D341Med (cell line): ENCODE data around the gene PRKCA.

ENCODE experiments used
- DNase-seq: peaks from one replicate; pipeline ENCODE4 v3.0.0; 2012; ENCODE audit warnings: low spot score

Gene PRKCA

DNA sequence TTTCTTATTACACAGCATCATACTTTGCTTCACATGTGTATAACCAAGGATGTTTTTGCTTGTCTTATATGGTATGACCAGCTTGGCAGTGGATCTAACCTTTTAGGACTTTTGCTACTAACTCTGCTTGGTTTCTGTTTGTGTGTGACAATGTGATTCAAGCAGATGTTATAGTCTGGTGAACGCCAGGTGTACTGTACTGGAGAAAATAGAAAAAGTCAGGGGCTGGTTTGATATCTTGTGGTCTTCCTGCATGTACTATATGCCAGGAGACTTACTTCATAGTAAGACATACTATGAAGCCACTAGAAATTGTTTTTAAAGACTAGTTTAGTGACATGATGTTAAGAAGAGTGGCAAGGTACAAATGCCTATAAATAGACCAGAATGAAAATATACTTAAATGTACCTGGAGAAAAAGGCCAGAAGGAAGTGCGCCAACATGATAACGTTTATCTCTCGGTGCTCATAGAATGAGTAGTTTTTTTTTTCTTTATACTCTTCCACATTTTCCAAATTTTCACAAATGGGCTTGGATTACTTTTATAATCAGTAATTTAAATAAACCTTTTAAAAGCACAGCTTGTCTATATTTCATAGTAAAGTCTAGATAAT lies 112.3 kb downstream of the PRKCA start:
- no peak for DNase-seq

DNA sequence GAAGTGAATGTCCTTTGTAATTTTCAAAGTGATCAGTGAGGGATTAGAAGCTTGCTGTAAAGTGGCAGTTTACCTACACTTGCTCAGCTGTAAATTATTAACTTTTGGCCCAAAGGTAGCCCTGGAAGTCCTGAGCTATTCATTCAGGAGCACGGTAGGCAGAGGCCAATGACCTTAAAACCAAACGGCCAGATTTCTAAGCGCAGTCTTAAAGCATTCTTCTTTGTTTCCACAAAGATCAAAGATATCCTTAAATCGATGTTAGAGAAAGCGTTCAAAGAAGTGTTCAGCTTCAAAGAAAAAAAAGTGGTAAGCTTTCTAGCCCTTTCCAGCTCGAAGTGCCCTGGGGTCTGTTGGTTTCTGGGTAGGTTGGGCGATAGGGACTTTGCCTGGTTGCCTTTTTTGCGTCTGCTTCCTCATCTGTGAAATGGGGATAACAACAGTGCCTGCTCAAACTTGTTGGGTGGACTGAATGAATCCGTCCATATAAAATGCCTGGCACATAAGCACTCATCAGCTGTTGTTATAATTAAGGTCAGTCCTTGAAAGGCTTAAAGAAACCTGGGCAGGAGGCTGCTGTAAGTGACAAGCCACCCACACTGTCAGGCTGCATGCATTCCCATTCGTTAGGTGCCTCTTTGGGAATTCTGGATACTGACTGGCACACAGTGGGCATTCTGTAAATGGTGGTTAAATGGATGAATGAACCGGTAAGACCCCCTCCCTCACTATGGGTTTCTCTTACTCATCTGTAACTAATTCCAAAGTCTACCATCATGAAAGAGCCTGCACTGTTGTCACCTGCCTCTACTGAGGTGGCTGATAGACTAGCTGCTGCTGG lies 113.2 kb downstream of the PRKCA start:
- no peak for DNase-seq

DNA sequence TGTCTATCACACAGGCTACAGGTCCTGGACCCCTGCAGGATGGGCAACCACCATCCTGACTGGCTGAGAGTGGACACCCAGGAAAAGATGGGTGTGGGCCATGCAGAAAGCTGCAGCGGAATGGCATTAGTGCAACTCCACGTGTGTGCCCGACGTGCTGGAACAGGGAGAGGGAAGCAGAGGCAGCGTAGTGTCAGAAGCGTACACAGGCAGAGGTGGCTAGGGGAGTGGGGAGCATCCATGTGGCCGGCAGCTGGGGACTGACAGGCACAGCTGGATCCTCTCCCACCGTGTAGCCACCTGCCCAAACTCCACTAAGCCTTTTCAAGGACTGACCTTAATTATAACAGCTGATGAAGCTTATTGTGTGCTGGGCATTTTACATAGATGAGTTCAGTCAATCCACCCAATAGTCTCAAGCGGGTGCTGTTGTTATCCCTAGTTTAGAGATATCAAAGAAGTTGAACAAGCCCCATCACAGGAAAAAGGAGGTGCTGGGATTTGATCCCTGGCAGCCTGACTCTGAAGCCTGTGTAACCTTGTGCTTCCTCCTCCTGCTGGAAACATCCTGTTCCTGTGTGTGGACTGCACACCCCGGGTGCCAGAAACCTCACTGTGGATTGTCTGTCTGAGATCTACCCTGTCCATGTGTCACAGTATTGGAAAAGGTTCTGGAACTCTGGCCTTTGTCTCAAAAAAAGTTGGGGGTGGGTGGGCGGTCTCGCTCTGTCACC lies 114.0 kb downstream of the PRKCA start:
- no peak for DNase-seq

DNA sequence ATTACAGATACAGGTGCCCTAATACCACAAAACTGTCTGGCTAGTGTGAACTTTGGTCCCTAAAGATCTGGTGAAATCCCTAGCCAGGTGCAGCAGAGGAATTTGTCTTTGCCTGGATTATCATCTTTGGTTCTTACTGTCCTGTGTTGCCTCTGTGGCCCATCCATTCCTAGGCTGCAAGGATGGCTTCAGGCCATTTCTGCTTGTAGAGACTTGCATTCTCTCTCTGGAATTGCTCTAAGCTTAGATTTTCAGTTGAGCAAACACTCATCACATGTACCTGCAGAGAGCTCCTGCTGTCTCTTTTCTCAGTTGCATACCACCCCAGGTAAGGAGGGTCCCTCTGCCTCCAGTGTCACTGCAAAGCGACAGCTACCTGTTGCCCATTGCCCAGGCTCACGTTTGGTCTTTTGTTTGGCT lies 114.9 kb downstream of the PRKCA start:
- no peak for DNase-seq

DNA sequence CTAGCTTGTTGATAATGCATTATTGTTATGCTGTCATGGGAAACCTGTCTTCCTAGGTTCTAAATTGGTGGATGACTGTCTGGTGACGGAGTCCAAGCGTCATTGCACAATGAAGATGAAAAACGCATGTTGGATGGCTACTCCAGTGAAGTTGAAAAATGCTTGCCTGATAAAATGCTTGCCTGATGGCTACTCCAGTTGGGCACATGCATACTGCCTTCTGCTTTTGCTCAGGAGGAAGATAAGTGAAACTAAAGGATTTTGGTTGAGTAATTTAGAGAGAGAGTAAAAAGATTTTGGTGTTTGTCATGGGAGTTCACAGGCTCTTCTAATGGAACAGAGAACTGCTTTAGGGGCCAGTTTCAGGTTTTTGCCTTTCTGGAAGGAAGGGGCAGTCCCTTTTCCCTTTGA lies 118.6 kb downstream of the PRKCA start:
- no peak for DNase-seq

DNA sequence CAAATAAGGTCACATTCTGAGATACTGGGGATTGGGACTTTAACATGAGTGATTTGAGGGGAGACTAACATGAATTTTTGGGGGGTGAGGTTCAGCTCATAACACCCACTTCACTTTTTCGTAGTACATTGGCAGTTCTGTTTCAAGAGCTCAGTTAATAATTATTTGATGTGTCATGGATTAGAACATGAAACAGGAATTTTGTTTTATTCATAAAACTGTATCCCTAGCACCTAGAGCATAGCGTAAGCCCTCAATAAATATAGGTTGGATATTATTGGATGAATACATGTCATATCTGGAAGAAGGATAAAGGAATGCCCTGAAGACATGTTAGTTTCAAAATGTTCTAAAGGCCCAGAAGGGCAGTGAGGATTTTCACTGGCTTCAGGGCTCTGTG lies 119.8 kb downstream of the PRKCA start:
- DNase-seq = no peak

DNA sequence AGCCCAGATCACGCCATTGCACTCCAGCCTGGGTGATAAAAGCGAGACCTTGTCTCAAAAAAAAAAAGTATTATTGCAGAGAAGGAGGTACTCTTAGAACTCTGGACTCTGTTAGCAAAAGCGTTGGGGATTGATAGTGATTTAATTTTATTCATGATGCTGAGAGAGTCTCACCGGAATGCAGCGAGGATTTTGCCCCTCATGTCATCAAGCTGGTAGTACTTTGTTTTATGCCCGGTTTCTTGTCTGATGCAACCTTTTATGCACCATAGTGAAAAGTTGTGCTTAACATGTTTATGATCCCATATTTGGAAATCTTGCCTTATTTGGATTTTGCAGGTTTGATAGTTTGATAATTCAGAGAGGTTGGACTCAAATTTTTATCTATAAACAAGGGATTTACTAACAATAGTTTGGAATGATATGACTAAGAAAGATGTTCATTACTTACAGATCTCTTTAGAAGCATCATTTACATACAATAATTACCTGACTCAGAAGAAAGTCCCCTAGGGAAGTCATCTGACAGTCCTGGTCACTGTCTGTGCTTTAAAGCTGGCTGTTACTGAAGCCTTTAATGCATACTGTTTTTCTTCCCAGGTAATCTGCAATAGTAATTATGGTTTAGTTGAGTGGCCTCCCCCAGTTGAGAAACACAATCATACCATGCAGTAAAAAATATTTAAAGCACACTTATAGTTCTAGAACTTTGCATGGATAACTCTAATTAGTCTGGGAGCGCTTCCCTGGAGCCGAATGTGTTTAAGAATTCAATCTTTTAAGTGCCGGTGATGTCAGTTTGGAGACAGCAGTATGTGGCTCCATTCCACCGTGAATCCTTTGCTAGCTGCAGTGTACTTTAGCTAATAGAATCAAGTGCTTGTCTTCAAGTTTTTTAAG lies 120.9 kb downstream of the PRKCA start:
- no peak for DNase-seq

DNA sequence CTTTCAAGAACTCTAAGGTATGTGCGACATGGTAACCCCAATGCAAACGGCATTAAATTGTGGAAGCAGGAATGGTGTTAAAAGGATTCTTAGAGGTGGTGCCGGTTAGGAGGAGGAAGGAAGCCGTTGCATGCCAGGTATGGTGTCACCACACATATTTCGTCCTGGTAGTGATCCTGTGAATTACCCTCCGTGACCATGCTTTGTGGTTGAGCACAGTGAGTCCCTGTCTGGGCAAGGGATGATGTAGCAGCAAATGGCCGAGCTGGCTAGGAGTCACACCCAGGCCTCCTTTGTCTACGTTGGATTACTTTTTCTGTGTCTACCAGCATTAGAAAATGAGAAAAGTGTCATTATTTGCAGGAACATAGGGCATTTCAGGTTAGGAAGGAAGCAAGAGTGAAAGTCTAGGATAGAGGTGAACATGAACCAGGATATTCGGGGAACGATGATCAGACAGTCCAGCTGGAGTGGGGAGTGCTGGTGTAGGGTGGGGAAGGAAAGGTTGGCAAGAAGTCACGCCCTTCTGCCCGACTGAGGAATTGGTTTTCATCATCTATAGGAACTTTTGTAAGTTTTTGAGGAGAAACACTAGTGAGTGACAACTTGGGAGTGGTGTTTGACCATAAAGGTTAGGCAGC lies 123.5 kb downstream of the PRKCA start:
- no peak for DNase-seq

DNA sequence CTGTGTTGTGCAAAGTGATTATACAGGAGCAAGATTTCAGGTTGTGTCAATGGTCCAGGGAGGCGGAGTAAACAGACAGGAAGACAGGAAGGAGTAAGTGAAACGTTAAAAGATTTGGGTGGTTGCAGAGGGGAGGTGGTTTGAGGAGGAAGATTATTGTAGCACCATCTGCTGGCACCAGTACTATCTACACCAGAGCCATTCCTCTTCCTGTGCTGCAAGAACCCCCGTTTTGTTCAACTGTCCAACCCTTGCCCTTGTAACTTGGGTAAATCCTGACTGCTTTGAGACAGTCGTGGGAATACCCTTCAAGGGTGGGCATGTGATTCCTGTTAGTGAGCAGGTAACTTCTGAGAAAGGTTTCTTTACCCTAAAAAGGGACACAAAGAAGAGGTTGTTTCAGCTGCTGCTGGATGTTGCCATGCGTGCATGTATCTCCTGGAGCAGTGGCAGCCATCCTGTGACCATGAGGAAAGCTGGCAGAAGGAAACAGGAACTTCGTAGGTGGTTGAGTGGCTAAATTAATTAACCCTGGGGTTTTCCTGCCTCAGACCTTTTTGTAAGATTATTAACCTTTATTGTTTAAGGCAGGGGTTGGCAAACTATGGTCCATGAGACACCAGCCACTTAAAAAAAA lies 124.1 kb downstream of the PRKCA start:
- peak; percentile 68 for DNase-seq

DNA sequence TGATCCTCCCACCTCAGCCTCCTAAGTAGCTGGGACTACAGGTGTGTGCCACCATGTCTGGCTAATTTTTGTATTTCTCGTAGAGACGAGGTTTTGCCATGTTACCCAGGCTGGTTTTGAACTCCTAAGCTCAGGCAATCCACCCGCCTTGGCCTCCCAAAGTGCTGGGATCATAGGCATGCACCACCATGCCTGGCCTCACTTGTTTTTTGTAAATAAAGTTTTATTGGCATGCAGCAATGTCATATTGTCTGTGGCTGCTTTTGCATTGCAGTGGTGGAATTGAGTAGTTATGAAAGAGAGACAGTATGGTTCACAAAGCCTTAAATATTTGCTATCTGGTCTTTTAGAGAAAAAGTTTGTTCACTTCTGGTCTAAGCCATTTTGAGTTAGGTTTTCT lies 124.7 kb downstream of the PRKCA start:
- no peak for DNase-seq

DNA sequence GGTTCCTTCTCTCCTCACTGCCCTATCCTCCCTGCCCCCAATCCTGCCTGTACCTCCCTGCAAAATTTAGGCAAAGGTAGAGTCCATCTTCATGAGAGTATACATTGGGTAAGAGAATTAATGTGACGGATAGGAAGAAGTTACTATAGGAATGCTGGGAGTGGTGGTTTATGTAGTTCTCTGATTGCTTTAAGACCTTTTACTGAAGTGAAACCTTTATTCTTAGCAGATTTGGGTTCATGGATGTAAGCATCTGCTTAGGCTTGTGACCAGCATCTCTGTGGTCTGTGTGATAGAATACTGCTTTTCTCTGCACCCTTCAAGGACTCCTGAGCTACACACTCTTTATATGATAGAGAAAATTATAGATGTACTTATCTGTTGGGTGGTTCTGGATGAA lies 127.3 kb downstream of the PRKCA start:
- DNase-seq = no peak

DNA sequence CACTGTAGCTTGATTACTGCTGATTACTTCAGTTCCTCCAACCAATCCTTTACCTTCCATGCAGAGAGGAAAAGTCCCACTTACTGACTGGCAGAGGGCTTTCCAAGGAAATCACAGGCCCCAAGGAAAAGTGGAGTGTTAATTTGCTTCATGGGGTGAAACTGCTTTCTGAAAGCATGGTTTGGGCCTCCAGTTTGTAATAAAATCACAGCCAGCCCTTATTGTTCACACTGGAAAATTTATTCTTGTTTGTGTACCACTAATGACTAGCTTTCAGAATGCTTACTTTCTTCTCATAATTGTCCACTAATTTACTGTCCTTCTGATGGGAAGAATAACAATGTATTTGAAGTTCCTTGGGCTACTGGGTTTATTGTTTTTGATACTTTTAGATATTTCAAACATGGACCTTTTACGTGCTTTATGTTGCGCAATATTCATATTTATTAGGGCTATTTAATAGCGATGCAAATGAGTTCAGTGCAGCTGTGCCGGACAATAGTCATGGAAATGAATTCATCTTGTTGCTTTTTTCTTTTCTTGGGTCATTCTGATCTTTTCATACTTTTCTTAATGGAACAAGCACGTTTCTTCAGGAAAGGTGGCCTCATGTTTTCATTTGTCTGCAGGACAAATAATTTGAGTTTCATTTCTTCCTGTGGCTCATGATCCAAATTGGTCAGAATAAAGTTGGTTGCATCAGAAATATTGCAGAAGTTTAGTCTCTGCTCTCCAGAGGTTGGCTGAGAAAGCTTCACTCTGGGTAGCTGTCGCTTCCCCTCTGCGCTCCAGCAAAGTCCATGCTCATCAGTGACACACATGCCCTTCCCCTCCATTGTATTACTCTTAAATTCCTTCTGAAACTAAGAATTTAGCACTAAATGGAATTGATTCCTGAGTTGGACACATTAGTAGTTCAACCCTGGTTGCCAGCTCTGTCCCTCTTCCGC lies 128.7 kb downstream of the PRKCA start:
- DNase-seq = no peak

DNA sequence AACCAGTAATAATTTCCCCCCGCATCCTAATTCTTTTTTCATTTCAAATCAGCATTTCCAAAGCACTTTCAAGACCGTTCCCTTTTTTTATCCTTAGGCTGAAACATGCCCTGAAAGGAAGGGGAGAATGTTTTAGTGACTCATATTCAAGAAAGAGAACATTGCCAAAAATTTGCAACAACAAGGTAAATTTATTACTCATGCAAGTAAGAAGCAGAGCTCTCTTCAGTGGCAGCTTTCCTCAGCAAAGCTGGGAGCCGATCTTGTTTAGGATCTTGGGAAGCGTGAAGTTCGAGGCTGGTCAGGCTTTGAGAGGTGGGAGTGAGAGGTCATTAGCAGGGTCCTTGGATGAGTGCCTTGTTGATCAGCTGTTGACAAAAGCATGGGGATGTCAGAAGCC lies 129.5 kb downstream of the PRKCA start:
- no peak for DNase-seq

DNA sequence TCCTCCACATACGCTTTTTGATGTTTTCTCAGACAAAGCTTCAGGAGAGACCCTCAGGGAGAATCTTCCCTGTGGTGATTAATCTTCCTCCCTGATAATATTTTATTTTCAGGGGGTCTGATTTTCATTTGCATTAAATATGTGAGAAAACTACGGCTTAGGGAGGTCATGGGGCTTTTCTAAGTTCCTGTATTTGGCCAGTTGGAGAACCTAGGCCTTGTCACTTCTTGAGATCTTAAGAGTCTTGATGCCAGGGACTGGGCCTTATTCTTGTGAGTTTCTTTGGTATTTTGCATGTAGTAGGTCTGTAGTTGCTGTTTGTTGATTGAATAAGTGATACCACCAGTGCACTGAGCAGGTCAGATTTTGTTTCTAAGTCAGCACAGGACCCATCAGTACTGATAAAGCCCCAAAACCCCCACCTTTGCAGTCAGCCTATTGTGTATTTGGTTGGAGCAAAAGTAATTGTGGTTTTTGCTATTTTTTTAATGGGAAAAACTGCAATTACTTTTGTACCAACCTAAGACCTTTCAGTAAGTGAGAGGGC lies 130.1 kb downstream of the PRKCA start:
- DNase-seq = no peak

DNA sequence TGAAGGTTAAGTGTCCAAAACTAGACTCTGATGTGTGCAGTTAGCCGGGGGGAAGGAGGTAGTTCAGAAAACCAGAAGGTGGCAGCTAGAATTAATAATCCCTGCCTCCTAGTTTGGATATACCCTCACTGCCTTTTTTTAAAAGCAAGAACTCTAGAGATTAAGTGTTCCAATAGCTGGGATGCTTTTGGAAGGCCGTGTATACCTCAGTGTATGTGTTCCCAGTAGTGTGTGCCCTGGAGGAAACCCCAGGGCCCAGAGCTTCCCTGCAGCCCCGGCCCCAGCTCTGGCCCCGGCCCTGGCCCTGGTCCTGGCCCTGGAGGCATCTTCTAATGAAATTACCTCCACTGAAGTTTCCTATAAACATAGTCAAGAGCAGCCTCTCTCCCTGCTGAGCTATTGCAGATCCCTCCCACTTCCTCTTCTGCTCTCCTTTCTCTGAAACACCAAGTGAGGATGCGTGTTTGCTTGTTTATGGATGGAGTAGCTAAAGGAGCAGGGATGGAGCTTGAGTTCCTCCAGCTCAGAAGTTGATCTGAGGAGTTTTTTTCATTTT lies 130.7 kb downstream of the PRKCA start:
- DNase-seq = no peak

DNA sequence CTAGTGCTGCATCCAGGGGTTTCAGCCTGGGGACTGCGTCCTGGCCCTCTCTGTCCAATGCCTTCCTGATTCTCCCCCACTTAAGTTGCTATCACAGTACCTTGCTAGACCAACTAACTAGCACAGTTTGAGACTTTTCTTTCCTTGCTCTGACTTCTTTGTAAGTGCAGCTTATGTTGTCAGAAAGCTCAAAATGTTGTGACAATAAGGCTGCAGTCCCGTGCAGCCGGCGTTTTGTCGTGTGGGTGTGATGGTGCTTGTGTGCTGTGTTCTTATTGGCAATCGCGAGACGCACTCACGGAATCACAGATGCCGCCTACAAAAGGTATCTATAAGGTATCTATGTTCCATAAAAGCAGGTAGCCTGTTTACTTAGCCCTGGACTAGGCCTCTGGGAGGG lies 132.8 kb downstream of the PRKCA start:
- no peak for DNase-seq

DNA sequence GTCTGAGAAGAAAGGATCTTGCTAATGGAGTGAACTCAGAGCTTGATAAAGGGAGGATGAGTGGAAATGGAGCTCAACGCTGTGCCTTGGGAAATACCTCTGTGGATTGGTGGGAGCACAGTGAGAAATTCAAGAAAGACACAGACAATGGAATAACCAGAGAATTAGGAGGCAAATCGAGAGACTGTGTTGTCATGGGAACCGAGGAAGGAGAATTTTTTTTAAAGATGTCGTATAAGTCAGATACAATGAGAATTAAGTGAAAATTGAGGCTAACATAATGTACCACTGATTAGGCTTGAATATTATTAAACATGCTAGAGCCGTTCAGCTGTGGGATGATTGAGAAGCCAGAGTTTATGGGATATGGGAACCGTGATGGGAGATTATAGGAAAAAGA lies 134.2 kb downstream of the PRKCA start:
- no peak for DNase-seq

DNA sequence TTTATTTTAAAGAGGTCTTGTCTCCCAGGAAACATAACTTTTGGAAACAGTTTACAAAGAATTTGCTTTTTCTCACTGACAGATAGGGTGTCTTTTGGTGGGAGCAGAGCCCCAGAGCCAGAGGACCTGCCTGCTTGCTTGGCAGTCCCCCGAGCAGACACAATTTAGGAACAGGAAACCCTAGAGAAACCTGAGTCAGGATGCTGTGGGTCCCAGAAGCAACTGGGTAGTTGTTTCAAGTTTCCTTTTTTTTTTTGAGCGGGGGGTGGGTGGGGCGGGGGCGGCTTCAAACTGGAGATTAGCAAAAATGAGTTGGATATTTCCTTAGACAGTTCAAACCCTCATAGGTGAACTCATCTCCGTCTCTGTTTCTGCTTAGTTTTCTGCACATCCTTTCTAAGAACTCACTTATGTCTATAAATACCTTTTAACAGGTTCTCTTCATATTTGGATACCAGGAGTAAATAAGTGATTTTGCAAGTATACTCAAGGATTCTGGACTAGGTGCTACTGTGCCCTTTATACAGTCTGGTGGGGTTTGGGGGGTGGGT lies 135.1 kb downstream of the PRKCA start:
- no peak for DNase-seq

DNA sequence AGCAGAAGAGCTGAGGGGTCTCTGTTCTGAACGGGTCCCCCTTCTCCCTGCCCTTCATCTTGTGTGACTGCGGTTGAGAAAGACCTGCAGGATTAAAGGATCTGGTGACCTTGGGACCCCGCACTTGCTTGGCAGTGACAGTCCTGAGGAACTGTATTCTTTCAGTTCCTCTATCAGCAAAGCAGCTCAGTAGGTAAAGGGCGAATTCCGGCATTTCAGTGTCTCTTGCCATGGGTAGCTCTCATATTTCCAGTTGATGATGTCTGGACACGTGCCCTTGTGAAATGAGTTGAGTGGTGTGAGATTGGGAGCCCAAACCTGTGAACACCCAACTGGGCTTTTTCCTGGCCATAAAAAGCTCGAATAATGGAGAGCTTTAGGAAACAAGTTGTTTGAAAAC lies 135.7 kb downstream of the PRKCA start:
- DNase-seq = no peak
